Sigmoid colon (tissue), 7 donors: ENCODE measurements around the gene CPA5. TPM values are rescaled to one million over a fixed set of nuclear protein-coding genes. Genes with fewer than 3 reads are reported as not detected.

Experiments
- DNase-seq: peaks from one replicate; pipeline ENCODE4 v3.0.0-alpha.2; 2019
- H3K27ac ChIP-seq, 4 donors: fragments of 200-600 bp; sonication (generic); one replicate each; pipeline ENCODE4 v1.5.1; 2016 to 2019; ENCODE audit warnings: mild to moderate bottlenecking in 1 of 4
- H3K27me3 ChIP-seq, 3 donors: fragments of 200-600 bp; sonication (generic); one replicate each; pipeline ENCODE4 v1.5.1; 2019; ENCODE audit warnings: mild to moderate bottlenecking in 1 of 3
- H3K36me3 ChIP-seq, 4 donors: fragments of 200-600 bp; sonication (generic); one replicate each; pipeline ENCODE4 v1.5.1; 2016 to 2019
- H3K4me1 ChIP-seq, 4 donors: fragments of 200-600 bp; sonication (generic); one replicate each; pipeline ENCODE4 v1.5.1; 2017 to 2019
- H3K4me3 ChIP-seq, 4 donors: fragments of 200-600 bp; sonication (generic); one replicate each; pipeline ENCODE4 v1.5.1; 2017 to 2019; ENCODE audit warnings: mild to moderate bottlenecking in 2 of 4, moderate library complexity in 1 of 4
- H3K9me3 ChIP-seq, 4 donors: fragments of 200-600 bp in 3 of 4; sonication (generic) in 3 of 4; one replicate each; pipeline versions ENCODE4 v1.5.1 to v1.6.1; 2013 to 2019
- CTCF ChIP-seq, 4 experiments: fragments of 450-650 bp in 3 of 4; fragments of 200-600 bp in 1 of 4; IDR thresholded peaks; one replicate each; pipeline ENCODE4 v1.5.1; 2016 to 2019; ENCODE audit warnings: antibody characterized with exemption in 4 of 4, mild to moderate bottlenecking in 3 of 4, moderate library complexity in 2 of 4
- EP300 ChIP-seq, 4 donors: sonication (generic); formaldehyde crosslinking; IDR thresholded peaks; one replicate each; pipeline ENCODE4 v1.6.1; 2017; ENCODE audit warnings: antibody characterized with exemption in 4 of 4
- POLR2A ChIP-seq, 2 donors: fragments of 450-650 bp; IDR thresholded peaks; one replicate each; pipeline ENCODE4 v1.6.1; 2016; ENCODE audit warnings: antibody characterized with exemption in 2 of 2, mild to moderate bottlenecking in 2 of 2, moderate library complexity in 2 of 2
- POLR2AphosphoS5 ChIP-seq, 4 donors: sonication (generic); formaldehyde crosslinking; IDR thresholded peaks; one replicate each; pipeline ENCODE4 v1.6.1; 2017; ENCODE audit warnings: antibody characterized with exemption in 4 of 4
- WGBS, 2 donors: extraction: QIAGEN DNeasy Blood & Tissue Kit; methylation state at CpG; one replicate each; pipeline ENCODE4 v1.1.7; 2013; 5-methylcytosine and 5-hydroxymethylcytosine counted together
- intact Hi-C: fragments of 100-400 bp; cut with DNase I; formaldehyde crosslinking; loops from one replicate; pipeline ENCODE4 v1.15.1; 2023
- polyA plus RNA-seq, 3 donors: library from polyadenylated mRNA; stranded (reverse); fragments of 200-250 nt; gene quantifications; one replicate each; pipeline ENCODE4 v1.2.3, GENCODE V29; 2013
- total RNA-seq, 4 donors: library from RNA; depleted of rRNA; stranded (reverse); fragments of >200 nt; gene quantifications; one replicate each; pipeline ENCODE4 v1.1.0, GENCODE V29; 2016
- donor health status: healthy with polysubstance abuse.
- donor health status: Bipolar disorder and iron deficiency.
- donor health status: healthy.

The CPA5 gene
- total and polyA plus RNA-seq, 7 donors, result 1.1 TPM; not detected in 6

- WGBS, 2 donors, result 96% methylated on average over 1 of the region's 1 CpG
- no peak for DNase-seq
- no peaks in the 10 kb centered on the region for H3K9me3 ChIP-seq
Observed at GRCh38 chr7:130390486-130390885, 45.9 kb downstream of the CPA5 start.

GRCh38 chr7:130393101-130393561 is 48.5 kb downstream of the CPA5 start:
- Histone ChIP-seq H3K27ac (peak overlapping the region in 3 of 4 donors; percentile 36 to 74 (median 69)), H3K9me3 (no peaks in the 10 kb centered on the region), H3K4me3 (no peak overlapping the region), H3K4me1 (peaks cover 0 to 44% (median 33%) of the 10 kb centered on the region in 4 donors), H3K36me3 (no peaks in the 10 kb centered on the region), H3K27me3 (no peaks in the 10 kb centered on the region)
- 81 to 88% methylated on average over 5 of the region's 5 CpGs for WGBS, 2 donors
- intact Hi-C loops, result no loop called here
- peak in 1 of 4 donors; percentile 30 for TF ChIP-seq POLR2AphosphoS5 (IDR thresholded peaks at IDR 0.05)
- no peak for TF ChIP-seq EP300 (IDR thresholded peaks at IDR 0.05)
- no peak for TF ChIP-seq POLR2A (IDR thresholded peaks at IDR 0.05)
- DNase-seq, result no peak

More at GRCh38 chr7:130390486-130390885, 45.9 kb downstream of the CPA5 start:
- intact Hi-C loops, result no loop called here
- Histone ChIP-seq H3K27me3 (no peaks in the 10 kb centered on the region), H3K36me3 (no peaks in the 10 kb centered on the region), H3K4me1 (peaks cover 0 to 22% (median 11%) of the 10 kb centered on the region in 4 donors), H3K4me3 (no peak overlapping the region), H3K27ac (no peak overlapping the region)
- TF ChIP-seq POLR2A (IDR thresholded peaks at IDR 0.05), result no peak
- no peak for TF ChIP-seq EP300 (IDR thresholded peaks at IDR 0.05)
- no peak for TF ChIP-seq POLR2AphosphoS5 (IDR thresholded peaks at IDR 0.05)
- TF ChIP-seq CTCF (IDR thresholded peaks at IDR 0.05), result no peak

- intact Hi-C loops, result no loop called here
- WGBS, 2 donors, result 67 to 91% methylated on average over 10 of the region's 10 CpGs
Observed at GRCh38 chr7:130393841-130394411, 49.3 kb downstream of the CPA5 start.

GRCh38 chr7:130394421-130395195 is 50.0 kb downstream of the CPA5 start:
- peak overlapping the region in 2 of 4 donors; percentile 69 to 74 for H3K27ac ChIP-seq
- H3K4me1 ChIP-seq, result peaks cover 0 to 47% (median 33%) of the 10 kb centered on the region in 4 donors
- no peaks in the 10 kb centered on the region for H3K27me3 ChIP-seq
- TF ChIP-seq EP300 (IDR thresholded peaks at IDR 0.05), result no peak
- no peak for TF ChIP-seq CTCF (IDR thresholded peaks at IDR 0.05)
- no peak for TF ChIP-seq POLR2AphosphoS5 (IDR thresholded peaks at IDR 0.05)
- TF ChIP-seq POLR2A (IDR thresholded peaks at IDR 0.05), result no peak
- no peaks in the 10 kb centered on the region for H3K36me3 ChIP-seq
- H3K4me3 ChIP-seq, result no peak overlapping the region
- H3K9me3 ChIP-seq, result no peaks in the 10 kb centered on the region
- intact Hi-C loops, result no loop called here
- 69 to 88% methylated on average over 7 of the region's 7 CpGs for WGBS, 2 donors
- no peak for DNase-seq

More at GRCh38 chr7:130393841-130394411, 49.3 kb downstream of the CPA5 start:
- H3K36me3 ChIP-seq, result no peaks in the 10 kb centered on the region
- H3K27ac ChIP-seq, result peak overlapping the region in 3 of 4 donors; percentile 36 to 74 (median 69)
- TF ChIP-seq POLR2A (IDR thresholded peaks at IDR 0.05) (no peak), CTCF (IDR thresholded peaks at IDR 0.05) (no peak), POLR2AphosphoS5 (IDR thresholded peaks at IDR 0.05) (no peak), EP300 (IDR thresholded peaks at IDR 0.05) (no peak)
- H3K27me3 ChIP-seq, result no peaks in the 10 kb centered on the region
- no peak overlapping the region for H3K4me3 ChIP-seq
- H3K4me1 ChIP-seq, result peaks cover 0 to 47% (median 33%) of the 10 kb centered on the region in 4 donors
- H3K9me3 ChIP-seq, result no peaks in the 10 kb centered on the region
- no peak for DNase-seq

- no peak overlapping the region for H3K4me3 ChIP-seq
Observed at GRCh38 chr7:130395421-130395820, 50.8 kb downstream of the CPA5 start.

More at GRCh38 chr7:130395421-130395820, 50.8 kb downstream of the CPA5 start:
- DNase-seq, result no peak
- Histone ChIP-seq H3K27ac (peak overlapping the region in 3 of 4 donors; percentile 45 to 69 (median 60)), H3K9me3 (no peaks in the 10 kb centered on the region), H3K27me3 (no peaks in the 10 kb centered on the region), H3K4me1 (peaks cover 0 to 54% (median 33%) of the 10 kb centered on the region in 4 donors), H3K36me3 (no peaks in the 10 kb centered on the region)
- 80 to 89% methylated on average over 5 of the region's 5 CpGs for WGBS, 2 donors
- intact Hi-C loops, result no loop called here
- no peak for TF ChIP-seq EP300 (IDR thresholded peaks at IDR 0.05)
- no peak for TF ChIP-seq CTCF (IDR thresholded peaks at IDR 0.05)
- TF ChIP-seq POLR2A (IDR thresholded peaks at IDR 0.05), result no peak
- no peak for TF ChIP-seq POLR2AphosphoS5 (IDR thresholded peaks at IDR 0.05)
